IMR-90 (cell line): ENCODE measurements around the gene UVSSA.

Source experiments
- BHLHE40 ChIP-seq: fragments of 150-350 bp; IDR thresholded peaks from 2 replicates; pipeline ENCODE4 v1.6.1; 2016; ENCODE audit warnings: mild to moderate bottlenecking, low read depth, low read length
- MXI1 ChIP-seq: IDR thresholded peaks from 2 replicates; pipeline ENCODE4 v1.6.1; 2012; ENCODE audit warnings: low read depth, mild to moderate bottlenecking, low read length, moderate library complexity, borderline replicate concordance
- POLR2A ChIP-seq: IDR thresholded peaks from 2 replicates; pipeline ENCODE4 v1.6.1; 2012; ENCODE audit warnings: mild to moderate bottlenecking, low read depth, low read length
- RAD21 ChIP-seq: IDR thresholded peaks from 2 replicates; pipeline ENCODE4 v1.6.1; 2012; ENCODE audit warnings: low read length, improper control_type of control experiment
- RFX5 ChIP-seq: IDR thresholded peaks from 2 replicates; pipeline ENCODE4 v1.8.0; 2012; ENCODE audit warnings: low read depth, mild to moderate bottlenecking, low read length, moderate library complexity
- TF ChIP-seq, protein P1 (sequence below): fragments of 150-350 bp; IDR thresholded peaks from 2 replicates; pipeline ENCODE4 v1.6.1; 2017; ENCODE audit warnings: mild to moderate bottlenecking, antibody characterized with exemption, low read length, low read depth
- TF ChIP-seq, protein P2 (sequence below): conservative IDR thresholded peaks from 2 replicates; pipeline ENCODE4 v1.5.1; 2012; ENCODE audit warnings: mild to moderate bottlenecking, low read depth, low read length, improper control_type of control experiment

DNA sequence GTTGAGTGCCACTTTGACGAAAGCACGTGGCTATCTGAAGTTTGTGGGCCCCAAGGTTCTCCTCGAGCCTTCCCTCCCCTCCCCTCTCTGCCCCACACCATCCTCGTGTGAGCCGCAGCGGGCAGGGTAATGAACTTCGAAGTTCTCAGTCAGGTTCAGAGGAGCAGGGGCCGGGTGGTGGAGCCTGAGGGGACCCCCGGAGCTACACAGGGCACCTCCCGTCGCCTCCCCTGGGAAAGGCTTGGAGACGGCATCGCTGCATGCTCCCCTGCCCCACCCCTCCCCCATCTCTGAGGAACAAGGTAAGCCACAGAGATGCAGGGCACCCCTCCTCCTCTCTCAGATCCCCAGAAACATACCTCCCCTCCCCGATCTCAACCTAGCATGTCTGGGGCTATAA lies 62.1 kb downstream of the UVSSA start:
- TF ChIP-seq BHLHE40: no peak
- TF ChIP-seq, protein P1, sequence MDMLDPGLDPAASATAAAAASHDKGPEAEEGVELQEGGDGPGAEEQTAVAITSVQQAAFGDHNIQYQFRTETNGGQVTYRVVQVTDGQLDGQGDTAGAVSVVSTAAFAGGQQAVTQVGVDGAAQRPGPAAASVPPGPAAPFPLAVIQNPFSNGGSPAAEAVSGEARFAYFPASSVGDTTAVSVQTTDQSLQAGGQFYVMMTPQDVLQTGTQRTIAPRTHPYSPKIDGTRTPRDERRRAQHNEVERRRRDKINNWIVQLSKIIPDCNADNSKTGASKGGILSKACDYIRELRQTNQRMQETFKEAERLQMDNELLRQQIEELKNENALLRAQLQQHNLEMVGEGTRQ: no peak
- TF ChIP-seq, protein P2, sequence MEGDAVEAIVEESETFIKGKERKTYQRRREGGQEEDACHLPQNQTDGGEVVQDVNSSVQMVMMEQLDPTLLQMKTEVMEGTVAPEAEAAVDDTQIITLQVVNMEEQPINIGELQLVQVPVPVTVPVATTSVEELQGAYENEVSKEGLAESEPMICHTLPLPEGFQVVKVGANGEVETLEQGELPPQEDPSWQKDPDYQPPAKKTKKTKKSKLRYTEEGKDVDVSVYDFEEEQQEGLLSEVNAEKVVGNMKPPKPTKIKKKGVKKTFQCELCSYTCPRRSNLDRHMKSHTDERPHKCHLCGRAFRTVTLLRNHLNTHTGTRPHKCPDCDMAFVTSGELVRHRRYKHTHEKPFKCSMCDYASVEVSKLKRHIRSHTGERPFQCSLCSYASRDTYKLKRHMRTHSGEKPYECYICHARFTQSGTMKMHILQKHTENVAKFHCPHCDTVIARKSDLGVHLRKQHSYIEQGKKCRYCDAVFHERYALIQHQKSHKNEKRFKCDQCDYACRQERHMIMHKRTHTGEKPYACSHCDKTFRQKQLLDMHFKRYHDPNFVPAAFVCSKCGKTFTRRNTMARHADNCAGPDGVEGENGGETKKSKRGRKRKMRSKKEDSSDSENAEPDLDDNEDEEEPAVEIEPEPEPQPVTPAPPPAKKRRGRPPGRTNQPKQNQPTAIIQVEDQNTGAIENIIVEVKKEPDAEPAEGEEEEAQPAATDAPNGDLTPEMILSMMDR: no peak
- no peak for TF ChIP-seq POLR2A
- TF ChIP-seq RFX5: no peak
- TF ChIP-seq MXI1: no peak
- TF ChIP-seq RAD21: no peak
